Sigmoid colon (tissue), 7 donors: Measurements from ENCODE around the gene PCBP3. TPM values are rescaled to one million over a fixed set of nuclear protein-coding genes. Genes with fewer than 3 reads are reported as not detected.
"Not testable (repeated sequence)": the region's sequence is repeated elsewhere in the genome, so short reads cannot be mapped to it uniquely, and the experiment has no call there.

Source experiments
- DNase-seq: peaks from one replicate; pipeline ENCODE4 v3.0.0-alpha.2; 2019
- H3K27ac ChIP-seq, 4 donors: fragments of 200-600 bp; sonication (generic); one replicate each; pipeline ENCODE4 v1.5.1; 2016 to 2019; ENCODE audit warnings: mild to moderate bottlenecking in 1 of 4
- H3K27me3 ChIP-seq, 3 donors: fragments of 200-600 bp; sonication (generic); one replicate each; pipeline ENCODE4 v1.5.1; 2019; ENCODE audit warnings: mild to moderate bottlenecking in 1 of 3
- H3K36me3 ChIP-seq, 4 donors: fragments of 200-600 bp; sonication (generic); one replicate each; pipeline ENCODE4 v1.5.1; 2016 to 2019
- H3K4me1 ChIP-seq, 4 donors: fragments of 200-600 bp; sonication (generic); one replicate each; pipeline ENCODE4 v1.5.1; 2017 to 2019
- H3K4me3 ChIP-seq, 4 donors: fragments of 200-600 bp; sonication (generic); one replicate each; pipeline ENCODE4 v1.5.1; 2017 to 2019; ENCODE audit warnings: mild to moderate bottlenecking in 2 of 4, moderate library complexity in 1 of 4
- H3K9me3 ChIP-seq, 4 donors: fragments of 200-600 bp in 3 of 4; sonication (generic) in 3 of 4; one replicate each; pipeline versions ENCODE4 v1.5.1 to v1.6.1; 2013 to 2019
- CTCF ChIP-seq, 4 experiments: fragments of 450-650 bp in 3 of 4; fragments of 200-600 bp in 1 of 4; IDR thresholded peaks; one replicate each; pipeline ENCODE4 v1.5.1; 2016 to 2019; ENCODE audit warnings: antibody characterized with exemption in 4 of 4, mild to moderate bottlenecking in 3 of 4, moderate library complexity in 2 of 4
- EP300 ChIP-seq, 4 donors: sonication (generic); formaldehyde crosslinking; IDR thresholded peaks; one replicate each; pipeline ENCODE4 v1.6.1; 2017; ENCODE audit warnings: antibody characterized with exemption in 4 of 4
- POLR2A ChIP-seq, 2 donors: fragments of 450-650 bp; IDR thresholded peaks; one replicate each; pipeline ENCODE4 v1.6.1; 2016; ENCODE audit warnings: antibody characterized with exemption in 2 of 2, mild to moderate bottlenecking in 2 of 2, moderate library complexity in 2 of 2
- POLR2AphosphoS5 ChIP-seq, 4 donors: sonication (generic); formaldehyde crosslinking; IDR thresholded peaks; one replicate each; pipeline ENCODE4 v1.6.1; 2017; ENCODE audit warnings: antibody characterized with exemption in 4 of 4
- WGBS, 2 donors: extraction: QIAGEN DNeasy Blood & Tissue Kit; methylation state at CpG; one replicate each; pipeline ENCODE4 v1.1.7; 2013; 5-methylcytosine and 5-hydroxymethylcytosine counted together
- intact Hi-C: fragments of 100-400 bp; cut with DNase I; formaldehyde crosslinking; loops from one replicate; pipeline ENCODE4 v1.15.1; 2023
- polyA plus RNA-seq, 3 donors: library from polyadenylated mRNA; stranded (reverse); fragments of 200-250 nt; gene quantifications; one replicate each; pipeline ENCODE4 v1.2.3, GENCODE V29; 2013
- total RNA-seq, 4 donors: library from RNA; depleted of rRNA; stranded (reverse); fragments of >200 nt; gene quantifications; one replicate each; pipeline ENCODE4 v1.1.0, GENCODE V29; 2016
- donor health status: healthy with polysubstance abuse.
- donor health status: Bipolar disorder and iron deficiency.
- donor health status: healthy.

The PCBP3 gene
- total and polyA plus RNA-seq, 7 donors = 1.2 to 21.3 (median 8.2) TPM

GRCh38 chr21:45809421-45809820, 165.9 kb downstream of the PCBP3 start:
- no peaks in the 10 kb centered on the region for H3K4me1 ChIP-seq
- intact Hi-C loops = no loop called here
- WGBS, 2 donors = 75 to 83% methylated on average over 13 of the region's 13 CpGs

GRCh38 chr21:45811136-45811535, 167.6 kb downstream of the PCBP3 start:
- TF ChIP-seq CTCF (IDR thresholded peaks at IDR 0.05) (no peak), POLR2A (IDR thresholded peaks at IDR 0.05) (no peak), EP300 (IDR thresholded peaks at IDR 0.05) (no peak)
- peaks cover 0 to 2% (median 1%) of the 10 kb centered on the region in 4 donors for H3K9me3 ChIP-seq
- H3K27ac ChIP-seq = no peak overlapping the region
- WGBS, 2 donors = 75 to 79% methylated on average over 5 of the region's 5 CpGs
- no peak overlapping the region for H3K4me3 ChIP-seq
- H3K36me3 ChIP-seq = no peaks in the 10 kb centered on the region
- H3K27me3 ChIP-seq = no peaks in the 10 kb centered on the region
- no peak for DNase-seq
- H3K4me1 ChIP-seq = no peaks in the 10 kb centered on the region
- intact Hi-C loops = no loop called here

More at GRCh38 chr21:45809421-45809820, 165.9 kb downstream of the PCBP3 start:
- TF ChIP-seq EP300 (IDR thresholded peaks at IDR 0.05) = no peak
- no peak for TF ChIP-seq POLR2AphosphoS5 (IDR thresholded peaks at IDR 0.05)
- TF ChIP-seq POLR2A (IDR thresholded peaks at IDR 0.05) = no peak
- no peak for TF ChIP-seq CTCF (IDR thresholded peaks at IDR 0.05)
- no peaks in the 10 kb centered on the region for H3K36me3 ChIP-seq
- H3K27ac ChIP-seq = no peak overlapping the region
- H3K27me3 ChIP-seq = no peaks in the 10 kb centered on the region
- DNase-seq = no peak
- H3K4me3 ChIP-seq = no peak overlapping the region
- H3K9me3 ChIP-seq = peaks cover 0 to 2% (median 1%) of the 10 kb centered on the region in 4 donors

- peaks cover 0 to 12% (median 3%) of the 10 kb centered on the region in 4 donors for H3K4me1 ChIP-seq
- H3K4me3 ChIP-seq, H3K9me3 ChIP-seq, H3K27me3 ChIP-seq, H3K27ac ChIP-seq, DNase-seq, intact Hi-C loops, H3K36me3 ChIP-seq: not testable (repeated sequence)
These were observed 170.8 kb downstream of the PCBP3 start for GRCh38 chr21:45814210-45814940.

- H3K27ac ChIP-seq, DNase-seq, H3K27me3 ChIP-seq, H3K36me3 ChIP-seq, intact Hi-C loops, H3K4me3 ChIP-seq, H3K9me3 ChIP-seq: not testable (repeated sequence)
- H3K4me1 ChIP-seq = peaks cover 0 to 14% (median 4%) of the 10 kb centered on the region in 4 donors
These were observed 172.3 kb downstream of the PCBP3 start for GRCh38 chr21:45815781-45816180.

GRCh38 chr21:45816794-45817193, 173.3 kb downstream of the PCBP3 start:
- Histone ChIP-seq H3K27ac (no peak overlapping the region), H3K36me3 (no peaks in the 10 kb centered on the region), H3K4me3 (no peak overlapping the region), H3K9me3 (peaks cover 0 to 2% (median 0%) of the 10 kb centered on the region in 4 donors), H3K4me1 (peaks cover 0 to 15% (median 5%) of the 10 kb centered on the region in 4 donors), H3K27me3 (no peaks in the 10 kb centered on the region)
- 88 to 91% methylated on average over 14 of the region's 14 CpGs for WGBS, 2 donors
- DNase-seq = no peak
- intact Hi-C loops = no loop called here
- TF ChIP-seq CTCF (IDR thresholded peaks at IDR 0.05) = no peak
- no peak for TF ChIP-seq POLR2AphosphoS5 (IDR thresholded peaks at IDR 0.05)
- TF ChIP-seq EP300 (IDR thresholded peaks at IDR 0.05) = no peak
- no peak for TF ChIP-seq POLR2A (IDR thresholded peaks at IDR 0.05)

- intact Hi-C loops = no loop called here
- Histone ChIP-seq H3K4me1 (peaks cover 0 to 15% (median 5%) of the 10 kb centered on the region in 4 donors), H3K4me3 (no peak overlapping the region), H3K36me3 (no peaks in the 10 kb centered on the region), H3K9me3 (peaks cover 0 to 2% (median 0%) of the 10 kb centered on the region in 4 donors), H3K27ac (no peak overlapping the region), H3K27me3 (peaks cover 0 to 1% (median 0%) of the 10 kb centered on the region in 3 donors)
- DNase-seq = no peak
- WGBS, 2 donors = 80 to 88% methylated on average over 13 of the region's 13 CpGs
- no peak for TF ChIP-seq POLR2A (IDR thresholded peaks at IDR 0.05)
These were observed 173.8 kb downstream of the PCBP3 start for GRCh38 chr21:45817345-45817744.
